H1 (cell line): ENCODE results near the gene HIP1. TPM values are rescaled to one million over a fixed set of nuclear protein-coding genes. Genes with fewer than 3 reads are reported as not detected.

Experiments used
- CTCF ChIA-PET: fragments of 300-600 bp; sonication (Branson Sonifier 250); formaldehyde crosslinking; loops from one replicate; lab custom pipeline; 2021; ENCODE audit not compliant: partially characterized antibody; lab: Charles Lee
- POLR2A ChIA-PET: fragments of 300-600 bp; sonication (Branson Sonifier 250); formaldehyde crosslinking; loops from one replicate; lab custom pipeline; 2021; ENCODE audit warnings: inconsistent platforms; ENCODE audit not compliant: partially characterized antibody; lab: Charles Lee
- DNase-seq, 2 experiments: peaks; one replicate each; pipeline versions ENCODE4 v3.0.0 to v3.0.0-alpha.2; 2010 to 2022; ENCODE audit warnings: low spot score in 2 of 2, low read depth in 1 of 2, mixed read lengths in 1 of 2
- FAIRE-seq: peaks from 2 replicates; lab custom pipeline; 2011; peaks lifted over from hg19 to GRCh38; lab: Jason Lieb, UNC
- H2AFZ ChIP-seq: 2 replicates; pipeline ENCODE4 v1.8.1; 2012; ENCODE audit warnings: low read length, inconsistent platforms
- H2AK5ac ChIP-seq: 2 replicates; pipeline ENCODE4 v1.6.1; 2013; ENCODE audit warnings: low read depth, low read length
- H2BK120ac ChIP-seq: replicated peaks from 2 replicates; pipeline ENCODE3; 2013; ENCODE audit warnings: low read depth, low read length, inconsistent platforms
- H2BK12ac ChIP-seq: 2 replicates; pipeline ENCODE4 v1.6.1; 2013; ENCODE audit warnings: low read depth, low read length
- H2BK15ac ChIP-seq: 2 replicates; pipeline ENCODE4 v1.6.1; 2013; ENCODE audit warnings: low read length
- H2BK20ac ChIP-seq: 2 replicates; pipeline ENCODE4 v1.6.1; 2013; ENCODE audit warnings: low read length
- H2BK5ac ChIP-seq: 2 replicates; pipeline ENCODE4 v1.6.1; 2013; ENCODE audit warnings: low read depth, low read length
- H3K14ac ChIP-seq: 2 replicates; pipeline ENCODE4 v1.6.1; 2013; ENCODE audit warnings: inconsistent platforms; ENCODE audit not compliant: insufficient read length
- H3K18ac ChIP-seq: 2 replicates; pipeline ENCODE4 v1.6.1; 2013; ENCODE audit warnings: low read length; ENCODE audit errors: extremely low read depth
- H3K23ac ChIP-seq: 2 replicates; pipeline ENCODE4 v1.6.1; 2013; ENCODE audit warnings: inconsistent platforms; ENCODE audit not compliant: insufficient read length
- H3K23me2 ChIP-seq: 2 replicates; pipeline ENCODE4 v1.6.1; 2013; ENCODE audit warnings: low read depth, low read length
- H3K27ac ChIP-seq: 2 replicates; pipeline ENCODE4 v1.6.1; 2011; ENCODE audit warnings: low read depth, low read length, inconsistent platforms
- H3K27me3 ChIP-seq, 4 experiments: replicated peaks in 1 of 4; 1 replicate in 1 of 4; 2 replicates in 3 of 4; pipeline versions ENCODE4 v1.6.1 to v1.8.1; 2011 to 2013; ENCODE audit warnings: low read length in 3 of 4, mild to moderate bottlenecking in 3 of 4, inconsistent platforms in 2 of 4, mixed read lengths in 2 of 4, moderate library complexity in 1 of 4; ENCODE audit not compliant: control insufficient read depth in 3 of 4, insufficient read depth in 3 of 4; ENCODE audit errors: extremely low read depth in 1 of 4
- H3K36me3 ChIP-seq, 4 experiments: 2 replicates each; pipeline versions ENCODE4 v1.6.1 to v1.8.1; 2011 to 2013; ENCODE audit warnings: mild to moderate bottlenecking in 4 of 4, low read length in 3 of 4, moderate library complexity in 2 of 4, control low read depth in 1 of 4, inconsistent platforms in 1 of 4; ENCODE audit not compliant: insufficient read depth in 4 of 4, control insufficient read depth in 2 of 4
- H3K4ac ChIP-seq: replicated peaks from 2 replicates; pipeline ENCODE3; 2013; ENCODE audit warnings: low read length, low read depth, mixed read lengths, inconsistent platforms; ENCODE audit not compliant: insufficient read length
- H3K4me1 ChIP-seq, 4 experiments: replicated peaks in 1 of 4; 1 replicate in 1 of 4; 2 replicates in 3 of 4; pipeline versions ENCODE4 v1.6.1 to v1.8.1; 2011 to 2013; ENCODE audit warnings: low read length in 3 of 4, inconsistent platforms in 2 of 4, mixed read lengths in 1 of 4; ENCODE audit not compliant: insufficient read depth in 4 of 4, control insufficient read depth in 3 of 4
- H3K4me2 ChIP-seq, 2 experiments: 2 replicates each; pipeline versions ENCODE4 v1.6.1 to v1.8.1; 2011 to 2013; ENCODE audit warnings: low read depth in 2 of 2, low read length in 2 of 2, control low read depth in 1 of 2, inconsistent platforms in 1 of 2, mild to moderate bottlenecking in 1 of 2; ENCODE audit not compliant: insufficient read depth in 1 of 2
- H3K4me3 ChIP-seq, 4 experiments: fragments of 200-600, 300-600 bp in 1 of 4; sonication (generic), shearing (Covaris generic), sonication (Bioruptor Twin) in 1 of 4; 2 replicates each; pipeline versions ENCODE4 v1.5.1 to v1.8.1; 2011 to 2016; ENCODE audit warnings: low read length in 4 of 4, low read depth in 3 of 4, control low read depth in 2 of 4, inconsistent platforms in 2 of 4, mild to moderate bottlenecking in 2 of 4, mixed read lengths in 1 of 4, moderate library complexity in 1 of 4; ENCODE audit not compliant: insufficient read depth in 2 of 4; ENCODE audit errors: extremely low read depth in 1 of 4
- H3K56ac ChIP-seq: replicated peaks from 2 replicates; pipeline ENCODE3; 2013; ENCODE audit warnings: low read depth, mild to moderate bottlenecking, mixed read lengths, low read length, inconsistent platforms; ENCODE audit not compliant: insufficient read length
- H3K79me1 ChIP-seq: 2 replicates; pipeline ENCODE4 v1.6.1; 2013; ENCODE audit warnings: low read depth, low read length, control low read depth
- H3K79me2 ChIP-seq, 2 experiments: 2 replicates each; pipeline versions ENCODE4 v1.6.1 to v1.8.1; 2012 to 2013; ENCODE audit warnings: low read length in 2 of 2, mild to moderate bottlenecking in 2 of 2, inconsistent platforms in 1 of 2; ENCODE audit not compliant: insufficient read depth in 2 of 2, control insufficient read depth in 1 of 2
- H3K9ac ChIP-seq, 4 experiments: replicated peaks in 1 of 4; 1 replicate in 1 of 4; 2 replicates in 3 of 4; pipeline versions ENCODE4 v1.6.1 to v1.8.1; 2011 to 2013; ENCODE audit warnings: low read depth in 3 of 4, low read length in 3 of 4, control low read depth in 2 of 4, mild to moderate bottlenecking in 2 of 4, moderate library complexity in 2 of 4, inconsistent platforms in 1 of 4; ENCODE audit errors: extremely low read depth in 1 of 4
- H3K9me3 ChIP-seq, 2 experiments: 2 replicates each; pipeline versions ENCODE4 v1.6.1 to v1.8.1; 2012 to 2013; ENCODE audit warnings: mild to moderate bottlenecking in 2 of 2, moderate library complexity in 2 of 2, control low read depth in 1 of 2, inconsistent platforms in 1 of 2, low read depth in 1 of 2, low read length in 1 of 2, mixed read lengths in 1 of 2; ENCODE audit not compliant: insufficient read depth in 2 of 2
- H4K20me1 ChIP-seq, 2 experiments: replicated peaks in 1 of 2; 2 replicates each; pipeline versions ENCODE3 to v1.8.1; 2011 to 2013; ENCODE audit warnings: inconsistent platforms in 2 of 2, low read length in 2 of 2, mild to moderate bottlenecking in 1 of 2; ENCODE audit not compliant: insufficient read depth in 2 of 2, control insufficient read depth in 1 of 2
- H4K5ac ChIP-seq: 2 replicates; pipeline ENCODE4 v1.6.1; 2013; ENCODE audit warnings: low read length, low read depth, mixed read lengths, inconsistent platforms; ENCODE audit not compliant: insufficient read length
- H4K8ac ChIP-seq: 2 replicates; pipeline ENCODE4 v1.8.0; 2013; ENCODE audit warnings: mild to moderate bottlenecking, moderate library complexity, low read length, inconsistent platforms; ENCODE audit not compliant: insufficient read depth; ENCODE audit errors: extremely low read depth
- H4K91ac ChIP-seq: replicated peaks from 2 replicates; pipeline ENCODE3; 2013; ENCODE audit warnings: low read length, mixed read lengths, inconsistent platforms; ENCODE audit not compliant: insufficient read length
- BACH1 ChIP-seq: IDR thresholded peaks from 2 replicates; pipeline ENCODE4 v1.6.1; 2012; ENCODE audit warnings: low read length, improper control_type of control experiment
- CEBPB ChIP-seq: IDR thresholded peaks from 2 replicates; pipeline ENCODE4 v1.6.1; 2012; ENCODE audit warnings: low read depth, low read length
- GTF2F1 ChIP-seq: IDR thresholded peaks from 2 replicates; pipeline ENCODE4 v1.6.1; 2012; ENCODE audit warnings: low read depth, low read length, improper control_type of control experiment, borderline replicate concordance
- HDAC2 ChIP-seq, 2 experiments: fragments of 300-600 bp in 1 of 2; sonication (generic) in 1 of 2; IDR thresholded peaks; 2 replicates each; pipeline ENCODE4 v1.6.1; 2011 to 2012; ENCODE audit warnings: low read depth in 2 of 2, low read length in 2 of 2, mild to moderate bottlenecking in 2 of 2, moderate library complexity in 2 of 2, borderline replicate concordance in 1 of 2, inconsistent platforms in 1 of 2
- KDM1A ChIP-seq: fragments of 200-600, 300-600 bp; sonication (generic); IDR thresholded peaks from 2 replicates; pipeline ENCODE4 v1.7.1; 2016; ENCODE audit warnings: mild to moderate bottlenecking, low read length, borderline replicate concordance
- MAFK ChIP-seq: IDR thresholded peaks from 2 replicates; pipeline ENCODE4 v1.6.1; 2012; ENCODE audit warnings: low read depth, mild to moderate bottlenecking, improper control_type of control experiment, low read length
- NANOG ChIP-seq: IDR thresholded peaks from 2 replicates; pipeline ENCODE4 v1.6.1; 2011; ENCODE audit warnings: low read length, low read depth, mild to moderate bottlenecking, inconsistent platforms; ENCODE audit not compliant: insufficient read depth, poor library complexity, severe bottlenecking
- TAF1 ChIP-seq: IDR thresholded peaks from 2 replicates; pipeline ENCODE4 v1.6.1; 2011; ENCODE audit warnings: mild to moderate bottlenecking, low read depth, low read length
- TAF7 ChIP-seq: optimal IDR thresholded peaks from 2 replicates; pipeline ENCODE3; 2011; ENCODE audit warnings: low read depth, mild to moderate bottlenecking, inconsistent platforms, low read length, moderate library complexity, borderline replicate concordance
- WGBS, 2 experiments: shearing (Covaris generic) in 1 of 2; methylation state at CpG; one replicate each; pipeline versions ENCODE4 v1.1.6 to v1.1.7; 2013 to 2015; ENCODE audit warnings: low lambda C conversion rate in 2 of 2, mixed read lengths in 2 of 2, inconsistent platforms in 1 of 2, low coverage in 1 of 2, missing lambda C conversion rate in 1 of 2; ENCODE audit not compliant: insufficient replicate concordance in 2 of 2, insufficient coverage in 1 of 2, insufficient read length in 1 of 2; ENCODE audit errors: extremely low coverage in 1 of 2, missing lambda C conversion rate in 1 of 2; 5-methylcytosine and 5-hydroxymethylcytosine counted together
- polyA plus RNA-seq, 7 experiments: library from polyadenylated mRNA; depleted of rRNA in 3 of 7; stranded (reverse) in 5 of 7; unstranded in 2 of 7; fragments of >200 nt in 5 of 7; fragments of 200-250 nt in 2 of 7; gene quantifications; 1 replicate in 5 of 7; 2 replicates in 1 of 7; 4 replicates in 1 of 7; pipeline versions ENCODE4 v1.2.1 to v1.2.3, GENCODE V29; 2011 to 2013; ENCODE audit warnings: missing spikeins in 2 of 7, mixed read lengths in 2 of 7
- total RNA-seq: library from RNA; stranded (reverse); fragmentation: NEBNext Ultra II Directional; extraction: Animal tissue kit (Norgen Biotek cat#: 25700); gene quantifications from 2 replicates; pipeline ENCODE4 v1.2.1, GENCODE V29; 2021

Gene HIP1
- total and polyA plus RNA-seq, 2 of the 8 experiments (the other 6 are each of a cell fraction or from before 2014, with no cell fraction given), result 51.8 to 108 TPM

DNA sequence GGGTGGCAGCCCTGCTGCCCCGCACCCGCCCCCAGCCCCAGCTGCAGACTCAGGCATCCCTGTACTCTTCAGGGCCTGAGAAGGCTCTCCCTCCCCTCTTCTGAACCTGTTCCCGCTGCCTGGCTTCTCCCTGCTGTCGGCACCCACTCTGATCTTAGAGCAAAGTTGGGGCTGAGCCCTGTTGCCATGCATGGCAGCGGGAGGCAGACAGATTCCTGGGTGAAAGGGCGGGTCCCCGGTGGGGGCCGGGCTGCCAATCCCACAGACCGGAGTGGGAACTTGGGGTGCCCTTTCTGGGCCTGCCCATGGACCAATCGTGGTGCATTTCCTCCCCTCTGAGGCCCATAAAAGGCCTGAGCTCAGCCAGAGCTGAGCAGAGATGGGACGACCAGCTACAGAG lies 165.9 kb downstream of the HIP1 start:
- Histone ChIP-seq H3K23me2 (no peaks in the 10 kb centered on the region), H3K27ac (no peak overlapping the region), H2BK15ac (no peak overlapping the region), H3K27me3 (no peaks in the 10 kb centered on the region), H2BK5ac (no peak overlapping the region; the same call in 1 of the 2 replicates), H3K79me2 (no peaks in the 10 kb centered on the region), H3K23ac (no peak overlapping the region), H2AK5ac (no peak overlapping the region), H2BK12ac (no peak overlapping the region), H3K4me2 (no peak overlapping the region), H3K4ac (no peak overlapping the region), H3K4me3 (no peak overlapping the region), H2BK120ac (no peak overlapping the region), H4K91ac (no peak overlapping the region), H3K4me1 (no peaks in the 10 kb centered on the region), H2BK20ac (no peak overlapping the region), H3K79me1 (no peaks in the 10 kb centered on the region), H4K8ac (no peak overlapping the region), H3K9me3 (no peaks in the 10 kb centered on the region), H4K20me1 (peaks cover 0 to 1% of the 10 kb centered on the region in 2 experiments), H2AFZ (no peak overlapping the region), H3K36me3 (peaks cover 13 to 61% (median 44%) of the 10 kb centered on the region in 4 experiments), H3K18ac (no peak overlapping the region), H3K14ac (no peak overlapping the region), H3K56ac (no peak overlapping the region), H3K9ac (no peak overlapping the region), H4K5ac (no peak overlapping the region)
- TF ChIP-seq KDM1A (no peak), MAFK (no peak), CEBPB (no peak), TAF1 (no peak), BACH1 (no peak), TAF7 (no peak), HDAC2 (IDR thresholded peaks at IDR 0.05; ENCODE audit: borderline replicate concordance in 1 of 2, low read depth in 2 of 2, low read length in 2 of 2) (no peak), NANOG (no peak), GTF2F1 (no peak)
- no peak for DNase-seq
- POLR2A ChIA-PET, result no interaction called here
- WGBS, 2 experiments, result 91% methylated on average over 8 of the region's 11 CpGs; no CpG with 5 or more reads in 1 of the 2 experiments
- no peak for FAIRE-seq
- CTCF ChIA-PET, result interaction anchor here (1.0 to 1.1 kb wide), 3 partner anchors 9 to 69 kb away, joined by 3 read pairs; no protein-coding TSS in a partner anchor
